ENCODE measurements around the gene JAML. TPM values are rescaled to one million over a fixed set of nuclear protein-coding genes. Genes with fewer than 3 reads are reported as not detected.

The JAML gene
- total and polyA plus RNA-seq, 3 experiments from 2014 or later: 210 to 387 (median 363) TPM

- ChIA-PET CTCF (interaction anchor here (0.9 to 2.9 kb wide), 11 partner anchors 14 to 76 kb away, joined by 3 to 18 read pairs (median 4); no protein-coding TSS in a partner anchor), POLR2A (interaction anchor here (0.9 to 1.7 kb wide), 3 partner anchors 20 to 45 kb away, joined by 4 to 12 read pairs (median 4); no protein-coding TSS in a partner anchor)
- peaks cover 0 to 2% of the 10 kb centered on the region in 2 donors for H3K27me3 Mint-ChIP-seq
- Histone ChIP-seq H3K27me3 (ENCODE audit: insufficient read depth, low read length, poor library complexity, severe bottlenecking) (no peaks in the 10 kb centered on the region), H3K36me3 (ENCODE audit: insufficient read depth, low read length) (no peaks in the 10 kb centered on the region), H3K4me1 (ENCODE audit: insufficient read depth, low read length) (peaks cover 35% of the 10 kb centered on the region), H3K4me3 (ENCODE audit: low read length) (no peak overlapping the region), H3K27ac (ENCODE audit: low read depth, low read length) (peak overlapping the region; percentile 20), H3K9me3 (ENCODE audit: low read length) (no peaks in the 10 kb centered on the region)
- no peak for DNase-seq
- H3K4me1 Mint-ChIP-seq: peaks cover 70 to 90% (median 88%) of the 10 kb centered on the region in 3 donors
- peak overlapping the region in 6 of 7 donors; percentile 0 to 58 (median 18) for H3K4me3 Mint-ChIP-seq
- peak overlapping the region; percentile 51 to 94 (median 89) for H3K27ac Mint-ChIP-seq
- peaks cover 0 to under 1% (median 0%) of the 10 kb centered on the region in 5 donors for H3K9me3 Mint-ChIP-seq
- peaks cover 0 to 46% (median 4%) of the 10 kb centered on the region in 3 donors for H3K36me3 Mint-ChIP-seq
Observed at GRCh38 chr11:118247041-118247440, 22.2 kb upstream of the JAML start.

- H3K9me3 ChIP-seq (ENCODE audit: low read length): no peaks in the 10 kb centered on the region
- Mint-ChIP-seq H3K4me1 (peaks cover 75 to 93% (median 92%) of the 10 kb centered on the region in 3 donors), H3K4me3 (peak overlapping the region; percentile 3 to 74 (median 36)), H3K27me3 (peaks cover 0 to 2% of the 10 kb centered on the region in 2 donors), H3K36me3 (peaks cover 0 to 41% (median 4%) of the 10 kb centered on the region in 3 donors), H3K9me3 (no peaks in the 10 kb centered on the region), H3K27ac (peak overlapping the region; percentile 48 to 94 (median 86))
- ChIA-PET POLR2A (interaction anchor here (0.6 to 1.7 kb wide), 3 partner anchors 9 to 63 kb away, joined by 3 to 12 read pairs (median 8); no protein-coding TSS in a partner anchor), CTCF (interaction anchor here (0.7 to 2.9 kb wide), 9 partner anchors 15 to 75 kb away, joined by 3 to 18 read pairs (median 4); no protein-coding TSS in a partner anchor)
- H3K4me1 ChIP-seq (ENCODE audit: insufficient read depth, low read length): peaks cover 45% of the 10 kb centered on the region
- no peak overlapping the region for H3K4me3 ChIP-seq (ENCODE audit: low read length)
- no peak overlapping the region for H3K27ac ChIP-seq (ENCODE audit: low read depth, low read length)
- no peaks in the 10 kb centered on the region for H3K36me3 ChIP-seq (ENCODE audit: insufficient read depth, low read length)
- no peak for DNase-seq
- no peaks in the 10 kb centered on the region for H3K27me3 ChIP-seq (ENCODE audit: insufficient read depth, low read length, poor library complexity, severe bottlenecking)
Observed at GRCh38 chr11:118245936-118246562, 21.2 kb upstream of the JAML start.

- H3K27ac Mint-ChIP-seq: peak overlapping the region; percentile 16 to 93 (median 74)
- Histone ChIP-seq H3K27me3 (ENCODE audit: insufficient read depth, low read length, poor library complexity, severe bottlenecking) (no peaks in the 10 kb centered on the region), H3K9me3 (ENCODE audit: low read length) (no peaks in the 10 kb centered on the region), H3K4me1 (ENCODE audit: insufficient read depth, low read length) (peaks cover 54% of the 10 kb centered on the region), H3K4me3 (ENCODE audit: low read length) (no peak overlapping the region), H3K27ac (ENCODE audit: low read depth, low read length) (no peak overlapping the region), H3K36me3 (ENCODE audit: insufficient read depth, low read length) (no peaks in the 10 kb centered on the region)
- H3K4me3 Mint-ChIP-seq: peak overlapping the region in 3 of 7 donors; percentile 2 to 41 (median 13)
- no peak for DNase-seq
- peaks cover 0 to 2% of the 10 kb centered on the region in 2 donors for H3K27me3 Mint-ChIP-seq
- peaks cover 79 to 94% (median 93%) of the 10 kb centered on the region in 3 donors for H3K4me1 Mint-ChIP-seq
- POLR2A ChIA-PET: interaction anchor here (1.0 kb wide), 1 partner anchor 46 kb away, joined by 5 read pairs; no protein-coding TSS in a partner anchor
- H3K36me3 Mint-ChIP-seq: peaks cover 0 to 41% (median 4%) of the 10 kb centered on the region in 3 donors
- H3K9me3 Mint-ChIP-seq: no peaks in the 10 kb centered on the region
- CTCF ChIA-PET: interaction anchor here (1.0 to 3.4 kb wide), 3 partner anchors 20 to 45 kb away, joined by 3 to 11 read pairs (median 4); partner anchors contain the start of gene JAML
Observed at GRCh38 chr11:118243993-118244762, 19.4 kb upstream of the JAML start.

- POLR2A ChIA-PET: interaction anchor here (0.6 to 3.8 kb wide), 4 partner anchors 8 to 99 kb away, joined by 5 to 27 read pairs (median 10); partner anchors contain the start of genes JAML and MPZL3
Observed at GRCh38 chr11:118243161-118243560, 18.4 kb upstream of the JAML start.

GRCh38 chr11:118241764-118242098, 16.9 kb upstream of the JAML start:
- Histone ChIP-seq H3K27ac (ENCODE audit: low read depth, low read length) (peak overlapping the region; percentile 64), H3K9me3 (ENCODE audit: low read length) (no peaks in the 10 kb centered on the region), H3K27me3 (ENCODE audit: insufficient read depth, low read length, poor library complexity, severe bottlenecking) (no peaks in the 10 kb centered on the region), H3K36me3 (ENCODE audit: insufficient read depth, low read length) (peaks cover 7% of the 10 kb centered on the region), H3K4me3 (ENCODE audit: low read length) (no peak overlapping the region), H3K4me1 (ENCODE audit: insufficient read depth, low read length) (peaks cover 53% of the 10 kb centered on the region)
- Mint-ChIP-seq H3K4me1 (peaks cover 74 to 97% (median 93%) of the 10 kb centered on the region in 3 donors), H3K4me3 (peak overlapping the region; percentile 51 to 87 (median 75)), H3K9me3 (no peaks in the 10 kb centered on the region), H3K27ac (peak overlapping the region; percentile 88 to 96 (median 94)), H3K36me3 (peaks cover 0 to 50% (median 6%) of the 10 kb centered on the region in 3 donors), H3K27me3 (peaks cover 0 to 2% of the 10 kb centered on the region in 2 donors)
- DNase-seq: no peak
- CTCF ChIA-PET: interaction anchor here (0.7 to 3.4 kb wide), 6 partner anchors 10 to 43 kb away, joined by 3 to 11 read pairs (median 5); partner anchors contain the start of genes JAML and MPZL3
- POLR2A ChIA-PET: interaction anchor here (0.7 to 3.8 kb wide), 7 partner anchors 10 to 43 kb away, joined by 3 to 27 read pairs (median 3); partner anchors contain the start of genes JAML and MPZL3

More at GRCh38 chr11:118243161-118243560, 18.4 kb upstream of the JAML start:
- Histone ChIP-seq H3K27me3 (ENCODE audit: insufficient read depth, low read length, poor library complexity, severe bottlenecking) (no peaks in the 10 kb centered on the region), H3K4me1 (ENCODE audit: insufficient read depth, low read length) (peaks cover 64% of the 10 kb centered on the region), H3K36me3 (ENCODE audit: insufficient read depth, low read length) (peaks cover 7% of the 10 kb centered on the region), H3K4me3 (ENCODE audit: low read length) (no peak overlapping the region), H3K9me3 (ENCODE audit: low read length) (no peaks in the 10 kb centered on the region), H3K27ac (ENCODE audit: low read depth, low read length) (no peak overlapping the region)
- Mint-ChIP-seq H3K4me1 (peaks cover 82 to 97% (median 97%) of the 10 kb centered on the region in 3 donors), H3K9me3 (no peaks in the 10 kb centered on the region), H3K4me3 (peak overlapping the region in 5 of 7 donors; percentile 10 to 51 (median 41)), H3K27ac (peak overlapping the region; percentile 15 to 96 (median 92)), H3K36me3 (peaks cover 0 to 47% (median 4%) of the 10 kb centered on the region in 3 donors), H3K27me3 (peaks cover 0 to 2% of the 10 kb centered on the region in 2 donors)
- CTCF ChIA-PET: interaction anchor here (1.2 to 3.4 kb wide), 4 partner anchors 17 to 44 kb away, joined by 3 to 11 read pairs (median 6); partner anchors contain the start of gene JAML
- DNase-seq: no peak

GRCh38 chr11:118240999-118241763, 16.4 kb upstream of the JAML start:
- Mint-ChIP-seq H3K4me3 (peak overlapping the region; percentile 51 to 87 (median 75)), H3K9me3 (no peaks in the 10 kb centered on the region), H3K27me3 (peaks cover 0 to 2% of the 10 kb centered on the region in 2 donors), H3K4me1 (peaks cover 72 to 97% (median 90%) of the 10 kb centered on the region in 3 donors), H3K36me3 (peaks cover 0 to 54% (median 6%) of the 10 kb centered on the region in 3 donors), H3K27ac (peak overlapping the region; percentile 88 to 96 (median 94))
- Histone ChIP-seq H3K4me1 (ENCODE audit: insufficient read depth, low read length) (peaks cover 50% of the 10 kb centered on the region), H3K9me3 (ENCODE audit: low read length) (no peaks in the 10 kb centered on the region), H3K4me3 (ENCODE audit: low read length) (peak overlapping the region; percentile 22), H3K36me3 (ENCODE audit: insufficient read depth, low read length) (peaks cover 7% of the 10 kb centered on the region), H3K27me3 (ENCODE audit: insufficient read depth, low read length, poor library complexity, severe bottlenecking) (no peaks in the 10 kb centered on the region), H3K27ac (ENCODE audit: low read depth, low read length) (peak overlapping the region; percentile 64)
- CTCF ChIA-PET: interaction anchor here (0.9 to 3.4 kb wide), 6 partner anchors 10 to 42 kb away, joined by 3 to 11 read pairs (median 5); partner anchors contain the start of genes JAML and MPZL3
- DNase-seq: peak; percentile 36 to 82 (median 45)
- POLR2A ChIA-PET: interaction anchor here (0.7 to 3.8 kb wide), 7 partner anchors 9 to 42 kb away, joined by 3 to 27 read pairs (median 3); partner anchors contain the start of genes JAML and MPZL3

Data from CD8-positive, alpha-beta memory T cell (primary cell).